ENCODE data around the gene MEG3.

The MEG3 gene

DNA sequence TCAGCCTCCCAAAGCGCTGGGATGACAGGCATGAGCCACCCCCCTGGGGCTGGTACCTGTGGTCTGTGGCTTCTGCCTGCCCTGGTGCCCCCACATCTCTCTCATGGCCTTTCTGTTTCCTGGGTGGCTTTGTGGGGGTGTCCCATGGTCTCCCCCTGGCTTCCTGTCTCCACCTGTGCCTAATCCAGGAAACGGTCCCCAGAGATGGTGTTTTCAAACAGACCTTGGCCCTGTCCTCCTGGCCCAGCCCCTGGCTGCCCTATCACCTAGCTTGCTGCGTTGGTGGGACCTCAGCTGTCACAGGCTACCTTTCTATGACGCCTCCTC is 18.1 kb downstream of the MEG3 start:
- Histone ChIP-seq H3K27me3 (ENCODE audit: control insufficient read depth, insufficient read depth, low read length) (no peaks in the 10 kb centered on the region), H3K36me3 (ENCODE audit: control insufficient read depth, low read depth, low read length) (no peaks in the 10 kb centered on the region), H3K9ac (ENCODE audit: low read length) (no peak overlapping the region), H3K4me1 (ENCODE audit: control insufficient read depth, low read depth, low read length) (peaks cover 29% of the 10 kb centered on the region), H3K4me3 (ENCODE audit: low read length) (no peak overlapping the region), H3K27ac (ENCODE audit: low read length) (no peak overlapping the region), H3K9me3 (ENCODE audit: control insufficient read depth, low read depth, low read length) (no peaks in the 10 kb centered on the region)

DNA sequence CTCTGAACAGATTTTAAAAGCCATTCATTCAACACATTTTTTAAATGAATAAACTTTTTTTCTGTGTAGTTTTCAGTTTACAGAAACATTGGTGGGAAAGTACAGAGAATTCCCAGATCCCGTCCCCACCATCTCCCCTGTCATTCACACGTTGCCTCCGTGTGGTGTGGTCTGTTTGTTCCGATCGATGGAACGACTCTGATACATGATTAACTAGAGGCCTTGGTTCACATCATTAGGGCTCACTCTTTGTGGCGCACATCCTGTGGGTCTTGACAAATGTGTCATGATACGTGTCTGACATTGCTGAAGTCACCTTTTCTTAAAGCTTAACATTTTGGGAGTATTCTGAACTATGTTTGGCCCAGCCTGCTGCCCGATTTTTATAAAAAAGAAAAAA is 18.5 kb downstream of the MEG3 start:
- Histone ChIP-seq H3K36me3 (ENCODE audit: control insufficient read depth, low read depth, low read length) (no peaks in the 10 kb centered on the region), H3K27ac (ENCODE audit: low read length) (no peak overlapping the region), H3K4me3 (ENCODE audit: low read length) (no peak overlapping the region), H3K27me3 (ENCODE audit: control insufficient read depth, insufficient read depth, low read length) (no peaks in the 10 kb centered on the region), H3K4me1 (ENCODE audit: control insufficient read depth, low read depth, low read length) (peaks cover 26% of the 10 kb centered on the region), H3K9me3 (ENCODE audit: control insufficient read depth, low read depth, low read length) (no peaks in the 10 kb centered on the region), H3K9ac (ENCODE audit: low read length) (no peak overlapping the region)

DNA sequence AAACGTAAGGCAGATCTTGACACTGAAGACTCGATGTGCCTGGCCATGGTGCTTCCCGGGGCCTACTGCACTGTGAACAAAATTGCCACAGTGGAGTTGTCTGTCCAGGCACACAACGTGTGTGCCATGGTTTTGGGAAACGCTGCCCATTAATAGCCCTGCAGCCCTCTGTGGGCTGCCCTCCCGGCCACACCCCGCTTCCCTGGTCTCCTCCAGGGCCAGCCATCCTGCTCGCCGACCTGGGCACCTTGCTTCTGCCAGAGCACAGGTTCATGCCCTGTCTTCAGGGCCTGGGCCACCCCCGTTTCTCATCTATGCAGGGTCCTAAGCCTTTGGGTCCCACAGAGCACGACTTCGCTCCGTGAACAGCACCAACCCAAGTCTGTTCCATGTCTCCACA is 18.9 kb downstream of the MEG3 start:
- no peak overlapping the region for H3K4me3 ChIP-seq (ENCODE audit: low read length)
- peaks cover 21% of the 10 kb centered on the region for H3K4me1 ChIP-seq (ENCODE audit: control insufficient read depth, low read depth, low read length)
- no peaks in the 10 kb centered on the region for H3K9me3 ChIP-seq (ENCODE audit: control insufficient read depth, low read depth, low read length)
- H3K36me3 ChIP-seq (ENCODE audit: control insufficient read depth, low read depth, low read length): no peaks in the 10 kb centered on the region
- no peaks in the 10 kb centered on the region for H3K27me3 ChIP-seq (ENCODE audit: control insufficient read depth, insufficient read depth, low read length)
- H3K27ac ChIP-seq (ENCODE audit: low read length): no peak overlapping the region
- no peak overlapping the region for H3K9ac ChIP-seq (ENCODE audit: low read length)

DNA sequence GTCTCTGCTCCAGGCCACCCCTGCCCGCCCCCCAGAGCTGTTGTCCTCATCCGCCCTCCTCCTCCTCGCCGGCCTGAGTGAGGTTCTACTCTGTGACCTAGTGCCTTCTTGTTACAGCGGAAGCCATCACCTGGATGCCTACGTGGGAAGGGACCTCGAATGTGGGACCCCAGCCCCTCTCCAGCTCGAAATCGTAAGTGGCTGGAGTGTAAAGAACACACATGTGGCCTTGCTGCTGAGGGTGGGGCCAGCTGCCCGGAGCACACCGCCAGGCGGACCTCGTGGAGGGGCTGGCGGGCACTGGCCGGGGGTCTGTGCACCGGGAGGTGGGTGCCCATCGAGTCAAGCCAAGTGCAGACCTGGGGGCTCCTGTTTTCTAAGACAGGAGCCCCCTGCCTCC is 19.4 kb downstream of the MEG3 start:
- Histone ChIP-seq H3K27me3 (ENCODE audit: control insufficient read depth, insufficient read depth, low read length) (no peaks in the 10 kb centered on the region), H3K4me1 (ENCODE audit: control insufficient read depth, low read depth, low read length) (peaks cover 16% of the 10 kb centered on the region), H3K27ac (ENCODE audit: low read length) (no peak overlapping the region), H3K9ac (ENCODE audit: low read length) (no peak overlapping the region), H3K9me3 (ENCODE audit: control insufficient read depth, low read depth, low read length) (no peaks in the 10 kb centered on the region), H3K36me3 (ENCODE audit: control insufficient read depth, low read depth, low read length) (no peaks in the 10 kb centered on the region), H3K4me3 (ENCODE audit: low read length) (no peak overlapping the region)

DNA sequence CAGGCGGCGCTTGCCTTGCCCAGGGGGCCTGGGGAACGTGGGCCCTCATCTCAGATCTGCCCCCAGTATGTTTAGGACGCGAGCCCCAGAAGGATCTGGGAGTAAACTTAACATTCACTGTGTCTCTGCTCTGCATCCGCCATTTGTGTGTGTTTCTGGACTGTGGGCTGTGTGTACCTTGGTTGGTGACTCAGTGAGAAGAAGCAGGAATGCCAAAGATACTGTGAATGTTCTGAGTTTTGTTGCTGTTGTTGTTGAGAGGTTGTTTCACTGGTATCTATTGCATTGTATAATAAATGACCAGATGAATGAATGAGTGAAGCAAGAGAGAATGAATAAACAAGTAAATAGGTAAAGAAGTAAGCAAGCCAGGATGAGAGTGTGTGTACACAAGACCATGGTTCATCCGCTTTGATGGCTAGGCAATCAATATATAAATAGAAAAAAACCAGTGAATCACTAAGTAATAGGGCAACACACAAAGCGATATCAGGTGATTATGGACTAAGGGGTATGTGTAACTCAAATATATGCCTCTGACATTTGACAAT is 20.5 kb downstream of the MEG3 start:
- H3K27me3 ChIP-seq (ENCODE audit: control insufficient read depth, insufficient read depth, low read length): no peaks in the 10 kb centered on the region

DNA sequence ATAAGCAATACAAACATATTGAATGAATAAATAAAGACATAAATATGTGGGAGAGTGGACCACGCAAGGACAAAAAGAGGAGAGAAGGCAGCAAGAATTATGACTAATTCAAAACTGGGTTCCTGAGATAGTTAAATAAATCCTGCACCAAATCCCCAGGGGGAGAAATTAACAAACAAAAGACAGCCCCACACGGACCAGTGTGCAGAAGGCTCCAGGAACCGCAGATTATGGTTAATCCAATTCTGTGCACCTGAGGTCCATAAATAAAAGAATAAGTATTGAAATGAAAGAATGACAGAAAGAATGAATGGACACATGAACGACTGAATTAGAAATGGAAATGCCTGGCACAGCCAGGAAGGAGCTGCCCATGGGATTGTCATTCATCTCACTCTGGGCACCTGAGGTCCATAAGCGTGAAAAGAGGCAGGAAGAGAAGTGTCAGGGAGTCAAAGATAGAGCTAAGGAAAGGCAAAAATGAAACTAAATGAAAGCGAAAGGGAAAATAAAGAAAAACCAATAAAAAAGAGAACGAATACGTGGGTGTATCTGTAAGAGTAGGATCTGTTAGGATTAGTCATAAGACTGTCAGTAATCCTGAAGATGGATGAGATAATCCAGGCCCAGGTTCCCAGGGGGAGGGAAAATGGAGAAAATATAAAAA is 23.3 kb downstream of the MEG3 start:
- Histone ChIP-seq H3K9ac (ENCODE audit: low read length) (no peak overlapping the region), H3K4me1 (ENCODE audit: control insufficient read depth, low read depth, low read length) (no peaks in the 10 kb centered on the region), H3K36me3 (ENCODE audit: control insufficient read depth, low read depth, low read length) (no peaks in the 10 kb centered on the region), H3K27me3 (ENCODE audit: control insufficient read depth, insufficient read depth, low read length) (no peaks in the 10 kb centered on the region), H3K9me3 (ENCODE audit: control insufficient read depth, low read depth, low read length) (no peaks in the 10 kb centered on the region), H3K27ac (ENCODE audit: low read length) (no peak overlapping the region), H3K4me3 (ENCODE audit: low read length) (no peak overlapping the region)

More for the DNA sequence above, 20.5 kb downstream of the MEG3 start:
- no peaks in the 10 kb centered on the region for H3K9me3 ChIP-seq (ENCODE audit: control insufficient read depth, low read depth, low read length)
- H3K9ac ChIP-seq (ENCODE audit: low read length): no peak overlapping the region
- no peak overlapping the region for H3K27ac ChIP-seq (ENCODE audit: low read length)
- H3K4me1 ChIP-seq (ENCODE audit: control insufficient read depth, low read depth, low read length): peaks cover 7% of the 10 kb centered on the region
- H3K4me3 ChIP-seq (ENCODE audit: low read length): no peak overlapping the region
- H3K36me3 ChIP-seq (ENCODE audit: control insufficient read depth, low read depth, low read length): no peaks in the 10 kb centered on the region

DNA sequence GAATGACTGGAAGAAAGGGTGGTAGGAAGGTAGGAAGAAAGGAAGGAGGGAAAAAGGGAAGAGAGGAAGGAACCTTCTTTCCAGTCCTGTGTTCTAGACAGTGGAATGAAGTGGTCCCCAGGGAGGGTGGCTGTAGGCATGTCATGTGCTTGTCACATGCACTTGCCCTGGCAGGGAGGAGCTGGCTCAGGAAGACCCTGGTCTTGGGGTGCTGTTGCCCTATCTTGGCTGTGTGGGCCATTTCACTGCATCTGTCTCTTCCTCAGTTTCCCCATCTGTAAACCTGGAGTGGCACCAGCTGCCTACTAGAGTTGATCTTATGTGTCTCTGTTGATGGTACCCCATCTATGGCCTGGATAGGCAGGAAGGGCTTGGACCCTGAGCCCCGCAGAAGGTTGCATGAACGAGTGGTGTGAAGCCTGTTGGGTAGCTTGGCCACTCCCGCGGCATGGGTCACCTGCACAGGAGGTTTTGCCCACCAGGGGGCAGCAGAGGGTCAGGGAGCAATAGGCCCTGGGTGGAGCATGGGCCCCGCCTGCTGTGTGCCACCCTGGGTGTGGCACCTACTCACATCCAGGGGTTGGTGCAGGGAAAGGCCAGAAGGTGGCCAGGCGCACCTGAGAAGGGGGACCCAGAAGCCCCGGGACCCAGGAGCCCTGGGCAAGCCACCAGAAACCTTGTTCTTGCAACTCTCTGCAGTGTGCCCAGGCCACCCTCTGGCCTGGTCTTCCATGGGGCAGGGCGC is 25.1 kb downstream of the MEG3 start:
- Histone ChIP-seq H3K36me3 (ENCODE audit: control insufficient read depth, low read depth, low read length) (no peaks in the 10 kb centered on the region), H3K4me3 (ENCODE audit: low read length) (no peak overlapping the region)

DNA sequence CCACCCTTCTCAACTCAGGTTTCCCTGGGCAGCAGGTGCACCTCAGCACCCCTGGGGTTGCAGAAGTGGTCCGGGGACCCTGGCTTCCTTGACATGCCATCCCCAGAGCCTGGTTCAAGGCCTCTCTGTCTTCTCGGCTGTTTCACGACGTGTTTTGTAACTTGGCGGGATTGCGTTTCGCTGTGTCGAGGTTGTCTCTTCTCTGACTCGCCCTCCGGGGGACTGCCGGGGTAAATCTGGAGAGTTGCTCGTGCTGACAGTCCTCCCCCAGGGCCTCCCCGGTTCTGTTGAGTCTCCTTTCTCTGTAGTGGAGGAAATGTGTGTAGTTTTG is 25.6 kb downstream of the MEG3 start:
- H3K27me3 ChIP-seq (ENCODE audit: control insufficient read depth, insufficient read depth, low read length): no peaks in the 10 kb centered on the region

More for the DNA sequence above, 25.1 kb downstream of the MEG3 start:
- Histone ChIP-seq H3K27ac (ENCODE audit: low read length) (no peak overlapping the region), H3K4me1 (ENCODE audit: control insufficient read depth, low read depth, low read length) (no peaks in the 10 kb centered on the region), H3K27me3 (ENCODE audit: control insufficient read depth, insufficient read depth, low read length) (no peaks in the 10 kb centered on the region), H3K9ac (ENCODE audit: low read length) (no peak overlapping the region), H3K9me3 (ENCODE audit: control insufficient read depth, low read depth, low read length) (no peaks in the 10 kb centered on the region)

DNA sequence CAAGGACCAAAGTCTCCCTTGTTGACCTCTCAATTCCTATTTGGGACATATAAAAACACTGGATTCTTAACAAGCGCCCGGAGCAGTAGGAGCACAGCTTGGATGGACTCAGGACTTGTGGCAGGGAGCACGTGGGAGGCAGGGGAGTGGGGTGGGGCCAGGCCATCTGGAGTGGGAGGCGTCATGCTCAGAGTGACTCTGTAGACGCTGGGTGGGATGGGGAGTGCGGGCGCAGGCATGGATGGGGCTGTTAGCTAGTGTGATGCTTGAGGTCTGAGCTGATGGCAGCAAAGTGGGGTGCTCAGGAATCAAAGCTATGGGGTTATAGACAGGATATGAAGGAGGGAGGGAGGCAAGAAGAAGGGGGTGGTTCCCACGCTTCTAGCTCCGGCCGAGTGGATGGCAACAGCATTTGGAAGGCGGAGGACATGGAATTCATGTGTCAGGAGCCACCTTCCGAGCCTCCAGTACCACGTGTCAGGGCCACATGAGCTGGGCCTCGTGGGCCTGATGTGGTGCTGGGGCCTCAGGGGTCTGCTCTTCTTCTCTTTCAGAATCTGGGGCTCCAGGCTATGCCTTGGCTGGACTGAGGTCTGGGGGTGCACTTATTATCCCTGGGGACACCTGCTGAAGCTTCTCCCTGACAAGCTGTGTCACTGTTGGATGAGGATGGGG is 26.2 kb downstream of the MEG3 start:
- no peak overlapping the region for H3K9ac ChIP-seq (ENCODE audit: low read length)
- H3K36me3 ChIP-seq (ENCODE audit: control insufficient read depth, low read depth, low read length): no peaks in the 10 kb centered on the region
- H3K4me3 ChIP-seq (ENCODE audit: low read length): no peak overlapping the region

More for the DNA sequence above, 25.6 kb downstream of the MEG3 start:
- H3K9me3 ChIP-seq (ENCODE audit: control insufficient read depth, low read depth, low read length): no peaks in the 10 kb centered on the region
- no peak overlapping the region for H3K4me3 ChIP-seq (ENCODE audit: low read length)
- H3K9ac ChIP-seq (ENCODE audit: low read length): no peak overlapping the region
- H3K36me3 ChIP-seq (ENCODE audit: control insufficient read depth, low read depth, low read length): no peaks in the 10 kb centered on the region
- no peak overlapping the region for H3K27ac ChIP-seq (ENCODE audit: low read length)
- no peaks in the 10 kb centered on the region for H3K4me1 ChIP-seq (ENCODE audit: control insufficient read depth, low read depth, low read length)

DNA sequence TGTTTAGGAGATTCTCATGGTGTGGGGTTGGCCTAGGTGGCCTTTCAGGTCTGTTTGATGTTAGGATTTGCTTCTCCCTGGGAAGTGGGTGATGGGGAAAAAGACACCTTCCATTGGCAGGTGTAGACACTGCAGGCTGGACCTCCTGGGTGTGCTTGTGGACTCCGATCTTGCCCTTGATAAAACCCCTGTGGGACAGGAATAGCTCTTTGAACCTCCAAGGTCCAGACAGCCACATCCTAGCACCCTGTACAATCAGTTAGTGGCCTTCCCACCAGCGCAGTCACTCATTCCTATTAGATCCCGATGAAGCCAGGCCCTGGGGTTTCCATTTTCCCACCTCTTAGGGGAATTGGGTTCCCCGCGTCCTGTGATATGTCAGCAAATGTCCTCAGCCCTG is 28.5 kb downstream of the MEG3 start:
- no peaks in the 10 kb centered on the region for H3K36me3 ChIP-seq (ENCODE audit: control insufficient read depth, low read depth, low read length)
- no peaks in the 10 kb centered on the region for H3K9me3 ChIP-seq (ENCODE audit: control insufficient read depth, low read depth, low read length)
- no peak overlapping the region for H3K27ac ChIP-seq (ENCODE audit: low read length)
- H3K27me3 ChIP-seq (ENCODE audit: control insufficient read depth, insufficient read depth, low read length): no peaks in the 10 kb centered on the region
- no peaks in the 10 kb centered on the region for H3K4me1 ChIP-seq (ENCODE audit: control insufficient read depth, low read depth, low read length)
- no peak overlapping the region for H3K4me3 ChIP-seq (ENCODE audit: low read length)
- H3K9ac ChIP-seq (ENCODE audit: low read length): no peak overlapping the region

More for the DNA sequence above, 26.2 kb downstream of the MEG3 start:
- no peaks in the 10 kb centered on the region for H3K27me3 ChIP-seq (ENCODE audit: control insufficient read depth, insufficient read depth, low read length)
- no peaks in the 10 kb centered on the region for H3K9me3 ChIP-seq (ENCODE audit: control insufficient read depth, low read depth, low read length)
- H3K4me1 ChIP-seq (ENCODE audit: control insufficient read depth, low read depth, low read length): no peaks in the 10 kb centered on the region
- H3K27ac ChIP-seq (ENCODE audit: low read length): no peak overlapping the region

DNA sequence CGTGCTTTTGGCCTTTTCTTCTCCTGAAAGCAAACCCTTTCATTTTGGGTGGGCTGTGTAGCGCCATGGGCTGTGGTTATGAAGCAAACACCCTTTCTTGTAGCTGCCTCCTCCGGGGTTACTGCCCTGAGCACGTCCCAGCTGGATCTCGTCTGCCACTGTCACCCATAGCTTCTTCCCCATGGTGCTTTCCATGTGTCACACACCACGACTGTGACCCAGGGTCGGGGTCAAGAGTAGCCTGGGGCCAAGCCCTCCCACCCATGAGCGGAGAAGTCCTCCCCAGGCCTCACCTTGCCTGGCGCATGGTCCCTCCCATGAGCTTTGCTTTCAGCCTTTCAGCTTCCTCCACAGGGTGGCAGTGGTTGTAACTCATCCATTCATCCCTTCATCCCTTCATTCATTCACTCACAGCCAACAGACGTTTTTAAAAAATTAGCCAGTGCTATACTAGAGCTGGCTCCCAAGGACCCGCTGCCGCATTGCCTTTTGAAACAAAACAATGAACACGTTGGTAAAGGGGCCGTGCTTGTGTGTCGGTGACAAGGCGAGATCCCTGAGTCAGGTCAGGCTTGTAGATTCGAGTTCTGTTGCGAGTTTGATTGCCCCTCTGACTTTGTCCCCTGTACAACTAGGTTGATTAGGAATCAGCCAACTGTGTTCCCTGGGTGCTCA is 29.5 kb downstream of the MEG3 start:
- Histone ChIP-seq H3K27ac (ENCODE audit: low read length) (no peak overlapping the region), H3K9me3 (ENCODE audit: control insufficient read depth, low read depth, low read length) (no peaks in the 10 kb centered on the region), H3K27me3 (ENCODE audit: control insufficient read depth, insufficient read depth, low read length) (no peaks in the 10 kb centered on the region), H3K9ac (ENCODE audit: low read length) (no peak overlapping the region), H3K4me1 (ENCODE audit: control insufficient read depth, low read depth, low read length) (no peaks in the 10 kb centered on the region), H3K4me3 (ENCODE audit: low read length) (no peak overlapping the region), H3K36me3 (ENCODE audit: control insufficient read depth, low read depth, low read length) (no peaks in the 10 kb centered on the region)

Data from iPS-18a (cell line).